Body of pancreas (tissue), 4 donors: Measurements from ENCODE around the gene BCL2.

Experiments used
- CTCF ChIP-seq, 7 experiments: fragments of 450-650 bp in 4 of 7; fragments of 200-600 bp in 3 of 7; sonication (generic) in 3 of 7; IDR thresholded peaks; one replicate each; pipeline ENCODE4 v1.5.1; 2016 to 2019; ENCODE audit warnings: antibody characterized with exemption in 7 of 7
- POLR2A ChIP-seq, 3 donors: fragments of 450-650 bp; IDR thresholded peaks; one replicate each; pipeline ENCODE4 v1.6.1; 2016; ENCODE audit warnings: antibody characterized with exemption in 3 of 3, mild to moderate bottlenecking in 2 of 3

- TF ChIP-seq CTCF (IDR thresholded peaks at IDR 0.05) (no peak), POLR2A (IDR thresholded peaks at IDR 0.05) (no peak)
Measured at GRCh38 chr18:63109802-63110201, 209.8 kb downstream of the BCL2 start.
